Stimulated activated naive CD4-positive, alpha-beta T cell (primary cell): ENCODE results near the gene TXNL4A.

Experiments used
- DNase-seq, 6 experiments: peaks; one replicate each; lab custom pipeline; 2025; lab: John Stamatoyannopoulos, UW

The TXNL4A gene

GRCh38 chr18:79964330-79965118, 23.8 kb downstream of the TXNL4A start, which contains the start of gene HSBP1L1:
TSS of gene HSBP1L1 (plus strand) at chr18:79964643. CDS start at chr18:79964736, 93 bp downstream.
- peak; percentile 29 to 71 (median 62) for DNase-seq

GRCh38 chr18:79963658-79964329, 24.6 kb downstream of the TXNL4A start:
- DNase-seq, result no peak

GRCh38 chr18:79962835-79963657, 25.3 kb downstream of the TXNL4A start:
- DNase-seq, result no peak

- DNase-seq, result no peak
These were observed 26.1 kb downstream of the TXNL4A start for GRCh38 chr18:79962311-79962710.

GRCh38 chr18:79961527-79962291, 26.7 kb downstream of the TXNL4A start:
- DNase-seq, result no peak

- no peak for DNase-seq
These were observed 27.3 kb downstream of the TXNL4A start for GRCh38 chr18:79960921-79961526.

GRCh38 chr18:79960161-79960801, 28.1 kb downstream of the TXNL4A start:
- DNase-seq, result peak in 2 of 6 experiments; percentile 46 to 58

- DNase-seq, result no peak
These were observed 29.4 kb downstream of the TXNL4A start for GRCh38 chr18:79958981-79959380.

GRCh38 chr18:79956276-79956675, 32.1 kb downstream of the TXNL4A start:
- no peak for DNase-seq

GRCh38 chr18:79955302-79956075, 32.9 kb downstream of the TXNL4A start:
- no peak for DNase-seq

GRCh38 chr18:79954791-79955190, 33.6 kb downstream of the TXNL4A start:
- no peak for DNase-seq

- no peak for DNase-seq
These were observed 34.3 kb downstream of the TXNL4A start for GRCh38 chr18:79953971-79954651.

- no peak for DNase-seq
These were observed 35.3 kb downstream of the TXNL4A start for GRCh38 chr18:79952996-79953559.

GRCh38 chr18:79952456-79952995, 35.8 kb downstream of the TXNL4A start:
- no peak for DNase-seq

GRCh38 chr18:79951545-79952455, 36.6 kb downstream of the TXNL4A start, which contains the start of gene SLC66A2:
TSS of gene SLC66A2 (minus strand) at chr18:79951653. CDS start at chr18:79950926, 727 bp downstream.
- DNase-seq, result peak; percentile 78 to 94 (median 90)

GRCh38 chr18:79950515-79951341, 37.6 kb downstream of the TXNL4A start:
- DNase-seq, result peak in 2 of 6 experiments; percentile 28 to 50
